ENCODE results near the gene ALB. TPM values are rescaled to one million over a fixed set of nuclear protein-coding genes. Genes with fewer than 3 reads are reported as not detected.

The ALB gene
- total and polyA plus RNA-seq, 2 donors (not counting 1 experiment from before 2014, with no cell fraction given) = 0.24 TPM; not detected in 1

GRCh38 chr4:73375328-73375741, 28.8 kb upstream of the ALB start:
- Histone ChIP-seq H3K79me2 (ENCODE audit: control insufficient read depth, insufficient read depth, low read length) (no peaks in the 10 kb centered on the region), H3K27ac (ENCODE audit: low read length in 2 of 2) (no peak overlapping the region), H4K20me1 (ENCODE audit: control insufficient read depth, insufficient read depth, low read length, poor library complexity, severe bottlenecking) (no peaks in the 10 kb centered on the region), H3K9ac (ENCODE audit: low read length) (no peak overlapping the region), H3K27me3 (replicated peaks in 1 of 4; ENCODE audit: control extremely low read depth in 1 of 4, control insufficient read depth in 3 of 4, insufficient read depth in 4 of 4, low read length in 3 of 4) (no peaks in the 10 kb centered on the region), H2AFZ (ENCODE audit: insufficient read depth, low read depth, low read length, poor library complexity, severe bottlenecking) (no peak overlapping the region), H3K4me1 (ENCODE audit: control insufficient read depth in 2 of 2, insufficient read depth in 2 of 2, low read length in 2 of 2) (no peaks in the 10 kb centered on the region), H3K4me2 (replicated peaks; ENCODE audit: low read depth, low read length, poor library complexity, severe bottlenecking) (no peak overlapping the region), H3K9me3 (ENCODE audit: control extremely low read depth in 1 of 3, control insufficient read depth in 2 of 3, insufficient read depth in 1 of 3, low read length in 2 of 3) (no peaks in the 10 kb centered on the region), H3K4me3 (ENCODE audit: control extremely low read depth in 1 of 5, extremely low read depth in 1 of 5, insufficient read depth in 1 of 5, low read depth in 2 of 5, low read length in 4 of 5) (no peak overlapping the region), H3K36me3 (replicated peaks in 1 of 2; ENCODE audit: control extremely low read depth in 1 of 2, control insufficient read depth in 1 of 2, extremely low read depth in 1 of 2, insufficient read depth in 2 of 2, low read length in 1 of 2) (no peaks in the 10 kb centered on the region)
- intact Hi-C loops (cut with micrococcal nuclease) = no loop called here
- ChIA-PET CTCF (no interaction called here), POLR2A (no interaction called here)
- WGBS (ENCODE audit: insufficient coverage) = 70% methylated on average over 1 of the region's 1 CpG
- ATAC-seq (ENCODE audit: low read depth) (no peak), DNase-seq (no peak)
- Mint-ChIP-seq H3K4me1 (no peaks in the 10 kb centered on the region), H3K4me3 (no peak overlapping the region), H3K27ac (no peak overlapping the region), H3K9me3 (ENCODE audit: insufficient read depth) (peaks cover under 1% of the 10 kb centered on the region), H3K27me3 (peaks cover 5% of the 10 kb centered on the region)
- TF ChIP-seq EZH2 (IDR thresholded peaks at IDR 0.05; ENCODE audit: borderline replicate concordance, insufficient read depth, low read depth, low read length, poor library complexity, severe bottlenecking) (no peak), CTCF (IDR thresholded peaks at IDR 0.05) (no peak)

- ATAC-seq (ENCODE audit: low read depth) = no peak
- no peak overlapping the region for H3K4me2 ChIP-seq (replicated peaks; ENCODE audit: low read depth, low read length, poor library complexity, severe bottlenecking)
- no peaks in the 10 kb centered on the region for H3K4me1 ChIP-seq (ENCODE audit: control insufficient read depth in 2 of 2, insufficient read depth in 2 of 2, low read length in 2 of 2)
- no peak overlapping the region for H3K27ac ChIP-seq (ENCODE audit: low read length in 2 of 2)
- H3K79me2 ChIP-seq (ENCODE audit: control insufficient read depth, insufficient read depth, low read length) = no peaks in the 10 kb centered on the region
- Mint-ChIP-seq H3K4me3 (no peak overlapping the region), H3K27me3 (peaks cover 5% of the 10 kb centered on the region), H3K4me1 (no peaks in the 10 kb centered on the region), H3K9me3 (ENCODE audit: insufficient read depth) (no peaks in the 10 kb centered on the region), H3K27ac (no peak overlapping the region)
- H3K36me3 ChIP-seq (replicated peaks in 1 of 2; ENCODE audit: control extremely low read depth in 1 of 2, control insufficient read depth in 1 of 2, extremely low read depth in 1 of 2, insufficient read depth in 2 of 2, low read length in 1 of 2) = no peaks in the 10 kb centered on the region
- H2AFZ ChIP-seq (ENCODE audit: insufficient read depth, low read depth, low read length, poor library complexity, severe bottlenecking) = no peak overlapping the region
- ChIA-PET POLR2A (no interaction called here), CTCF (no interaction called here)
- TF ChIP-seq CTCF (IDR thresholded peaks at IDR 0.05) = no peak
- TF ChIP-seq EZH2 (IDR thresholded peaks at IDR 0.05; ENCODE audit: borderline replicate concordance, insufficient read depth, low read depth, low read length, poor library complexity, severe bottlenecking) = no peak
- no peaks in the 10 kb centered on the region for H3K9me3 ChIP-seq (ENCODE audit: control extremely low read depth in 1 of 3, control insufficient read depth in 2 of 3, insufficient read depth in 1 of 3, low read length in 2 of 3)
- no peak overlapping the region for H3K4me3 ChIP-seq (ENCODE audit: control extremely low read depth in 1 of 5, extremely low read depth in 1 of 5, insufficient read depth in 1 of 5, low read depth in 2 of 5, low read length in 4 of 5)
- H4K20me1 ChIP-seq (ENCODE audit: control insufficient read depth, insufficient read depth, low read length, poor library complexity, severe bottlenecking) = no peaks in the 10 kb centered on the region
- no peaks in the 10 kb centered on the region for H3K27me3 ChIP-seq (replicated peaks in 1 of 4; ENCODE audit: control extremely low read depth in 1 of 4, control insufficient read depth in 3 of 4, insufficient read depth in 4 of 4, low read length in 3 of 4)
- no peak for DNase-seq
- intact Hi-C loops (cut with micrococcal nuclease) = no loop called here
- no peak overlapping the region for H3K9ac ChIP-seq (ENCODE audit: low read length)
Measured at GRCh38 chr4:73376251-73376650, 27.8 kb upstream of the ALB start.
